NT2/D1 (cell line): ENCODE measurements around the gene CD58.

Source experiments
- SUZ12 ChIP-seq: IDR thresholded peaks from 2 replicates; pipeline ENCODE4 v1.6.1; 2011; ENCODE audit not compliant: insufficient read length, insufficient read depth; ENCODE audit errors: extremely low read depth
- YY1 ChIP-seq: IDR thresholded peaks from 2 replicates; pipeline ENCODE4 v1.6.1; 2011; ENCODE audit not compliant: insufficient read length, insufficient read depth
- ZNF274 ChIP-seq: IDR thresholded peaks from 2 replicates; pipeline ENCODE4 v1.6.1; 2011; ENCODE audit warnings: mild to moderate bottlenecking, low read depth, low read length

- no peak for TF ChIP-seq ZNF274
- no peak for TF ChIP-seq SUZ12
- TF ChIP-seq YY1 = no peak
Observed at GRCh38 chr1:116531917-116532316, 38.9 kb downstream of the CD58 start.
